DMS 273 (cell line): ENCODE results near the gene MEG3.

Experiments used
- DNase-seq: peaks from one replicate; lab custom pipeline; 2025; ENCODE audit not compliant: unreplicated experiment; lab: John Stamatoyannopoulos, UW

Gene MEG3

GRCh38 chr14:100862277-100862676, 36.4 kb downstream of the MEG3 start:
- DNase-seq = no peak

DNA sequence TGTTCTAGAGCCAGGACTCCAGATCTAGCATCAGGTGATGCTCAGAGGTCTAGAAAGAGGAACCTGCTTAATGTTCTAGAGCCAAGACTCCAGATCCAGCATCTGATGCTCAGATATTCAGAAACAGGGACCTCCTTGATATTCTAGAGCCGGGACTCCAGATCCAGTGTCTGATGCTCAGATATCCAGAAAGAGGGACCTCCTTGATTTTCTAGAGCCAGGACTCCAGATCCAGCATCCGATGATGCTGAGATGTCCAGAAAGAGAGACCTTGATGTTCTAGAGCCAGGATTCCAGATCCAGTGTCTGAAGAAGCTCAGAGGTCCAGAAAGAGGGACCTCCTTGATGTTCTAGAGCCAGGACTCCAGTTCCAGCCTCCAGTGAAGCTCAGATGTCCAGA, 36.9 kb downstream of the MEG3 start:
- no peak for DNase-seq

GRCh38 chr14:100864206-100864605, 38.3 kb downstream of the MEG3 start:
- DNase-seq = no peak

DNA sequence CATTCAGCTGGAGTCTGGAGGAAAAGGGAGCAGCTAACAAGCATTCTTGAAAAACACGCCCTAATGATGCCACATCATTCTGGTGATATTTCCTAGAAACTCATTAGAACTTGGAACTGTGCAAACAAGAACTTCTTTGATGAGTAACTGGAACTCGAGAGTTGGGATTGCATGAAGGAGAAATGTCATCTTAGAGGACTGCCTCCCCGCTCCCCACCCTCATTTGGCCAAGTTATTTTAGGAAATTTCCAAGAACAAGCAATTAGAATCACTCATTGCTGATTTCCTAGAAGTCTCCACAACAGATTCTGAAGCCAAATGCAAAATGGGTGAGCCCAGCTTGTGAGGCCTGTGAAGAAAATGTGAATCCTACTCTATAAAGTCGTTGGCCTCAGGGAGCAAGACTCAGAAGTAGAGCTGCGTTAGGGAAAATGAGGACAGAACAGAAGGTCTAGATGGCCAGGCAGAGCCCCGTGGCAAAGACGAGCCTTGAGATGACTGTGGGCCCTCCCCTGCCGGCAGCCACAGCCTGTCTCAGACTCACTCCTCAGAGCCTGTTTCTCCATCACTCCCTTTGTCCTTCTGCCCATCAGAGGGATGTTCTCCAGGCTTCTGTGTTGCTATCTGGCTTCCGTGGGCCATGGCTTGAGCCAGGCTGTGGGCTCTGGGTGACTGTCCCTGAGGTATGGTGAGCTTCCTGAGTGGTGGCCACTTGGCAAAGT, 39.2 kb downstream of the MEG3 start:
- no peak for DNase-seq

GRCh38 chr14:100865682-100866591, 40.0 kb downstream of the MEG3 start:
- DNase-seq = no peak

DNA sequence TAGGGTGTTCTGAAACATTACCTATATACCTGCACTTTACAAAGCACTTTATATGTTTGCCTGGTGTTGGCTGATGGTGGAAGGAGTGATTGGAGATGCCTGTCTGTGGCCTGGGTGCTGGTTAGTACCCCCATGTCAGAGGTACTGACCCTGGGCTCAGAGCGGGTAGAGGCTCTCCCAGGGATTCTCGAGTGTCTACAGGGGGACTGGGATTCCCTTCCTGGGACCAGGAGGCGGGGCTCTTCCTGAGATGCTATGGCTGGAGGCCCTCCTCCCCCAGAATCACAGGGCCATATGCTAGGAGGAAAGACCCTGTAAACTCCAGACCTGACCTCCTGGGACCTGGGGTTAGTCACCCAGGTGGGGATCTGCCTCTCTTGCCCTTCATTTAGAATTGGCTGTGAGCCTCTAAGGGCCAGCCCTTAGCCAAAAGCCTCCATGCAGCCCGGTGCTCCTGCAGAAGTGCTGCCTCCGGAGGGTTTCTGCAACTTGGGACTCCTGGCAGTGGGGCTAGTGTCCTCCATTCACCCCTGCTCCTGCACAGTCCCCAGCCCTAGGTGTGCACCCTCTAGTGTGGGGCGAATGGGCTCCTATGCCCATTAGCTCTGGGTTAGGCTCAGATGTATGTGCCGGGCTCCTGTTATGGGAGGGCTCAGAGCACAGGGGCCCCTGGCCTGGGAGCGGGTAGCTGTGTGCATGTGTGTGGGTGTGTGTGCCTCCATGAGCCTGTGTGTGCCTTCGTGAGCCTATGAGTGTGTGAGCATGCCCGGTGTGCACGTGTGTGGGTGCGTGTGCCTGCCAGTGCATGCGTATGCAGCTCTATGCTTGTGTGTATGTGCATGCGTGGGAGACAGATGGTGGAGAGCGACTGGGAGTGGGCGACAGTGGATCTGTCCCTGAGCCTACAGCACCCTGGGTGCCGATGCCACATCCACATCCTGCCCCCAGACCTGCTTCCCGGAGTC, 41.0 kb downstream of the MEG3 start:
- no peak for DNase-seq

DNA sequence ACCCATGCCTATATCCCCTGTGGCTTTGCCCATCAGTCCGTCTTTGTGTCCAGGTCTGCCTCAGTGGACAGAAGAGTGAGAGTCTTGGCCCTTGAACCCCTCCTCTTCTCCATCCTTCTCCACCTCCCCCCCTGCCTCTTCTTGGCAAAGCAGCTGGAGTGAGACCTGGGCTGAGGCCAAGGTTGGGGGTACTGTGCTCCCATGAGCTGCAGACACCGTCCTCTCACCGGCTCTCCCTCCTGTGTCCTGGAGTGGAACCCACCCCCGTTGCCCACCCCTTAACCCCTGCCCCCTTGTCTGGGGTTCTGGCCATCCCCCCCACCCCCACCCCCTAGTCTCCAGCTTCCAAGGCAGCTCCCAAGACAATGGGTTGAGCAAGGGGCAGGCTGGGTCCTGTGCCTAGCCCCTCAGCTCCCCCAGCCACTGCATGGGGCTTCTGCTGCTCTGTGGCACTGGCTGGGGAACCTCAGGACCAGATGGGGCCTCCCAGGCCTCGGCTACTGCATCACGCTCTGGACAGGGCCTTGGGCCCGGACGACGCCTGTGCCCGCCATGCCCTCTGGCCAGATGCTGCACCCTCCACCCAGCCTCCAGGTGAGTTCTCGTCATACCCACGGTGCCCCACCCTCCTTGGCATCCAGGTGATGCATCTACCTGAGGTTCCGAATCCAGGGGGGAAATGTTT, 41.9 kb downstream of the MEG3 start:
- no peak for DNase-seq

DNA sequence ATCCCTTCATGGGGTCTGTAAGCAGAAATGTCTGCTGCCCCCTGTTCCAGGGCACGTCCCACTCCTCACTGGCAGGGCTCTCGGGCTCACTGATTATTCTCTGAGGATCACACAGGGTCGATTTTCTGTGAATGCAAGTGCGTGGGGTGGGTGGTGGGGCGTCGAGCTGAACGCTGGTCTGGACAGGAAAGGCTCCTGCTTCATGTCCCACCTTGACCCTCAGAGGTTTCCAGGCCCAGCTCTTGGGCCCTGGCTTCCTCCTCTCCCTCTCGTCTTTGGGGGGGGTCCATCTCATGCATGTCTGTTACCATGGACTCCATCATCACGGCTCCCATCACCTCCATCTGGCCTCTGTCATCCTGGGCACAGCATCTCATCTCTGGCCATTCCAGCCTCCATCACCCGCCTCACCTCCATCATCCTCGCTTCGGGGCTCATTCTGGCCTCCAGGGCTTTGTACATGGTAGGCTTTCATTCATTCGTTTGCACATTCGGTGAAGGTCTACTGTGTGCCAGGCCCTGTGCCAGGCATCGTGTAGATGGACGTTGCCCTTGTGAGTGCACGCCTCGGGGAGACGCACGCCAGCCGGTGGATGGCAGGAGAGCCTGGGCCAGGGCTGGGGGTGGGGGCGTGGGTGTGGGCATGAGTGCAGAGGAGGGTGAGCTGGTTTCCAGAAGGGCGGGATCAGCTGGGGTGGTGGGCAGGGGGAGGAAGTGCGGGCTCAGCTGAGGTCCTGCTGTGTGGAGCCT, 42.9 kb downstream of the MEG3 start:
- DNase-seq = no peak

DNA sequence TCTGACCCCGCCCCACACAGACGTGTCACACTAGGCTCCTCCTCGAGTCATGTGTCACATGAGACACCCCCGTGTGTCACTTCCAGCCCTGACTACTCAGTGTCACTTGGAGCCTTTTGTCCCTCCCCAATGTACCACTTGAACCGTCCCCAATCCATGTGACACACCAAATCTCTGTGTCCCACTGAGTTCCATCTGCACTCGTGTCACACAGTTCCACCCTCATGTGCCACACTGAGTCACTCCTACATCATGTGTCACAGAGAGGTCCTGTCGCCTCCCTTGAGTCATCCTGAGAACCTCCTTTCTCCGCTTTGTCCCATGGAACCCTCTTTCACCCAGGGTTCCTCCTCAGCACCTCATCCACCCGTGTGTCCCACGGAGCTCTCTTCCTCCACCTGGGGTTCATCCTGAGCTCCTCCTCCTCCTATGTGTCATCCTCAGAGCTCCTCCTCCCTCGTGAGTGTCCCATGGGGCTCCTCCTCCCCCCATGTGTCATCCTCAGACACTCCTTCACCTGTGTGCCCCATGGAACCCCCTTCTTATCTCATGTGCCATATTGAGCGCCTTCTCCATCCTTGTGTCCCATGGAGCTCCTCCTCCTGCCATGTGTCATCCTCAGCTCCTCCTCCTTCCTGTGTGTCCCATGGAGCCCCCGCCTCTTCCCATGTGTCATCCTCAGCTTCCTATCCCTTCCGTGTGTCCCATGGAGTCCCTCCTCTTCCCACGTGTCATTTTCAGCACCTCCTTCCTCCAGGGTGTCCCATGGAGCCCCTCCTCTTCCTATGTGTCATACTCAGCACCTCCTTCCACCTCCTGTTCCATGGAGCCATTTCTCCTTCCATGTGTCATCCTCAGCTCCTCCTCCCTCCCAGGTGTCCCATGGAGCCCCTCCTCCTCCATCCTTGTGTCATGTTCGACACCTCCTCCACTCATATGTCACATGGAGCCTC, 45.6 kb downstream of the MEG3 start:
- no peak for DNase-seq

DNA sequence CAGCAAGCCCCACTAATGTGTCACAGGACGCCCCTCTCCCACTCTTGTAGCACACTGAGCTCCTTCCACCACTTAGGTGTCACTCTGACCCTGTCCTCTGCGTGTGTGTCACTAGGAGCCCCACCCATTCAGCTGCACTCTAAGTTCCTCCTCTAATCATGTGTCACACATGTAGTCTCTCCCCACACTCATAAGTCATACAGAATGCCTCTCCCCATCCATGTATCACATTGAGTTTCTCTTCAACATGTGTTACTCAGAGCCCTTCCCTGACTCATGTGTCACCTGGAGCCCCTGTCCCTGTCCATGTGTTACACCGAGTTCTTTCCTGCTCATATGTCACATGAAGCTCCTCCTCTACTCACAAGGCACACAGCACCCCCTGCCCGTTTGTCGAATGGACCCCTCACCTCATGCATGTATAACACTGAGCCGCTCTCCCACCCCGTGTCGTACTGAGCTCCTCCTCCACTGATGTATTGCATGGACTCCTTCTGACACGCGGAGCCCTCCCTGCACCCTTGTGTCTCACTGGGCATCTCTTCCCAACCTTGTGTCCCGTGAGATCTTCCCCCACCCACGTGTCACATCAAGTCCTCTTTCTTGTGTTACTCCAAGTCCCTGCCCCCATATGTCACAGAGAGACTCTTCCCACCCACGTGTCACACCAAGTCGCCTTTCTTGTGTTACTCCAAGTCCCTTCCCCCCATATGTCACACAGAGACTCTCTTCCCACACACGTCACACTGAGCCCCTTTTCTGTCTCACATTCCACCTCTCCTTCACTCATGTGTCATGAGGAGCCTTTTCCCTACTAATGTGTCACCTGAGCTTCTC, 46.6 kb downstream of the MEG3 start:
- no peak for DNase-seq

DNA sequence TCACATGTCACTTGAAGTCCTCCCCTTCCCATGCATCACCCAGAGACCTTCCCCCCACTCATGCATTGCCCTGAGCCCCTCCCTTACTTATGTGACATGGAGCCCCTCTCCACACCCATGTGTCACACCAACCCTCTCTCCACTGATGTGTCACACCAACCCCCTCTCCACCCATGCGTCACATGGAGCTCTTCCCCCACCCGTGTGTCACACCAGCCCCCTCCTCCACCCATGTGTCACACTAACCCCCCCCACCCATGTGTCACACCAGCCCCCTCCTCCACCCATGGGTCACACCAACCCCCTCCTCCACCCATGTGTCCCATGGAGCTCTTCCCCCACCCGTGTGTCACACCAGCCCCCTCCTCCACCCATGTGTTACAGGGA, 47.2 kb downstream of the MEG3 start:
- no peak for DNase-seq

DNA sequence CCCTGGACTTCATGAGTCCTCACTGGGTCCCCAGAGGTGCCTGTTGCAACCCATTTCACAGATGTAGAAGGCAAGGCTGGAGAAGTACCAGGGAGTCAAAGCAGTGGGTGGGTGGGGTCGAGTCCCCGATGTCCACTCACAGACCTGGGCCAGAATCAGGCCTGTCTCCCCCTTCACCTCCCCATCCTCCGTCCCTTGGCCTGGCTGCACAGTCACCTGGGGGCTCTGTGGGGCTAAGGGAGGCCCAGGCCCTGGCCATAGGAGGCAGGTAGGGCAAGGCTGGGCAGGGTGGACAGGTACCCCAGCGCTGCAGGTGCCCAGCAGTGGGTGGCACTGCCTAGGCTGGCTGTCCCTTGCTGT, 48.1 kb downstream of the MEG3 start:
- DNase-seq = no peak

DNA sequence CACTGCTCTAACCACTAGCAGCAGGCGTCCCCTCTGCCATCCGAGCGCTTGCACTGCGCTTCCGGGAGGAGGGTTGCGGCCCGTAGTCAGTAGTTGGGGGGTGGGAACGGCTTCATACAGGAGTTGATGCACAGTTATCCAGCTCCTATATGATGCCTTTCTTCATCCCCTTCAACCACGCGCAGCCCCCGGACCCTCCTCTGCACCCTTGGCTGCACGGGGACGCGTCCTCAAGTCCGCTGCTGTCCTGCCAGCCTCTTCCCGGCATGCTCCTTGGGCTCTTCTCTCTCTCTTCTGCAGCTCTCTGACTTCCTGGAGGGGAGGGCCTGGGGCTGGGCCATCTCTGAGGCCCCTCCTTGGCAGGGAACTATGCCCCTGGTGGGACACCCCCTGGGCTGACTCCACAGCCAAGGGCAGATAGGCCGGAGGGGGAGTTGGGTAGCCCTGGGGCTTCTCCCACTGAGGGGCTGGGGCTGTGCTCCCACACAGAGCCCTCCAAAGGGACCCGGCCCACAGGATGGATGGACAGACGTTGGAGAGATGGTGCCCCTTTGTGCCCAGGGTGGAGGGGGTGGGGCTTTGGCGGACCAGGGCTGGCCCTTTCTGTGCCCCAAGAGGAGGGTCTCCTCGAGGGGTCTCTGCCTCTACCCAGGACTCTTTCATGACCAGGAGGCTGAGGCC, 48.6 kb downstream of the MEG3 start:
- no peak for DNase-seq

DNA sequence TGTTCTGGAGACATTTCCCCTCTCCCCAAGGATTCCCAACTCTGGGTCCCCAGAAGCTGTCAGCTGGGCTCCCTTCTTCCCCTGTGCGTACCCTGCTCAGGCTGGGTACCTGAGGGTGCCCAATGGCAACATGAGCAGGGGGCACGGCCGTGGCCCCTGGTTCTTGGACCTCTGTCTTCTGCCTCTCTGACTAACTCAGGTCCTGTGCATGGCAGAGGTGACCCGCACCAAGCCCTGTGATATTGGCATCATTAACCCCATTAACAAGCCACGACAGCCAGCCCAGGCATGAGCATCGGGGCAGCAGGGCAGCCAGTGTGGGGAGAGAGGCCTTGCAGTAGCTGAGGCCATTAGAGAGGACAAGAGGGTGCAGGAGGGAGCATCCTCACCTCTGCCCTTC, 49.2 kb downstream of the MEG3 start:
- DNase-seq = no peak

GRCh38 chr14:100875861-100876590, 50.1 kb downstream of the MEG3 start:
- DNase-seq = no peak

DNA sequence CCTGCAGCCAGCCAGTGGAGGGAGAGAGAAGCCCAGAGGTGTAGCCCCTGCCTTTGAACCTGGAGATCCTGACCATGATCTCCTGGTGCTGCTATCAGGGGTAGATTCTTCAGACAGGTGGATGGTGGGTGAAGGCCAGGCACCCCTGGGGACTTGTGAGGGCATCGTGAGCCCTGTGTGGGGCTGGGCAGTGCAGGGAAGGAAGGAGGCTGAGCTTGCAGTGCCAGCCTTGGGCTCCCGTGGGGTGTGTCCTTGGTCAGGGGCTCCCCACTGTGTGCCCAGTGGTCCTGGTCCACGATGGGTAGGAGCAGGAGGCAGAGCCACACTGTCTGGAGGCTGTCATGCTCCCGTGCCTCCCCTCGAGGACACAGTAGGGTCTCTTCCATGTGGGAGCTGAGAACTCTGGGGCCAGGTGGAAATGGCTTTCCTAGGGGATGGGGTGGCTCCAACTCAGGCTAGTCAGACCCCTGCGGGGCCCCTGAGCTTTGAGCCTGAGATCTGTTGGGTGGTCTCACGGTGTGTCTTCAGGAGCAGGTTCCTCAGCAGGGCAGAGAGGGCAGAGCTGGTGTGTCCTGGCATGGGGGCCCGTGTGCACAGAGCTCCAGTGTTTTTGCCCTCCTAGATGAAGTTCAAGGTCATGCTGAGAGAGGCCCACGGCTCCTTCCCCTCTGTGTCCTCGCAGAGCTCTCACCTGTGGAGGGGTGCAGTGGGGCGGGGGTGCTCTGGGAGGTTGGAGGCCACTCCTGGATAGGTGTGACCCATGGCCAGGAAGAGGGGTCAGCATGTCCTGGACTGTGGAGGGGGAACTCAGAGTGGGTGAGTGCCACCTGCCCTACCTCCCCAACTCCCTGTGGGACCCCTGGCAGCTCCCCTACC, 52.6 kb downstream of the MEG3 start:
- DNase-seq = no peak
